T-cell (primary cell): ENCODE measurements around the gene LYZL2. TPM values are rescaled to one million over a fixed set of nuclear protein-coding genes. Genes with fewer than 3 reads are reported as not detected.
"Not testable (repeated sequence)": the region's sequence is repeated elsewhere in the genome, so short reads cannot be mapped to it uniquely, and the experiment has no call there.

Experiments
- ATAC-seq, 4 experiments: fragments of 200-7000 bp in 3 of 4; fragments of 150-1000 bp in 1 of 4; cut with Tn5 transposase; replicated peaks in 1 of 4; 1 replicate in 3 of 4; 2 replicates in 1 of 4; pipeline ENCODE4 v1.10.0; 2021; ENCODE audit warnings: moderate library complexity in 3 of 4, mild to moderate bottlenecking in 2 of 4, moderate number of reproducible peaks in 1 of 4
- CTCF ChIA-PET, 2 donors: fragments of 300-600 bp; sonication (Branson Sonifier 250); formaldehyde crosslinking; loops; one replicate each; lab custom pipeline; 2022; ENCODE audit warnings: antibody characterized with exemption in 2 of 2; lab: Charles Lee
- POLR2A ChIA-PET, 2 donors: fragments of 300-600 bp; sonication (Branson Sonifier 250); formaldehyde crosslinking; loops; one replicate each; lab custom pipeline; 2022; ENCODE audit warnings: antibody characterized with exemption in 2 of 2; lab: Charles Lee
- DNase-seq, 35 experiments: peaks; one replicate each; pipeline versions ENCODE4 v3.0.0 to v3.0.0-alpha.2; 2013 to 2023
- H3K27ac ChIP-seq: one replicate; pipeline ENCODE4 v1.5.1; 2013; ENCODE audit warnings: low read length
- H3K27me3 ChIP-seq, 2 experiments: replicated peaks in 1 of 2; 1 replicate in 1 of 2; 2 replicates in 1 of 2; pipeline versions ENCODE4 v1.6.1 to v1.7.0; 2013; ENCODE audit warnings: low read length in 1 of 2, mixed read lengths in 1 of 2; ENCODE audit not compliant: control insufficient read depth in 2 of 2, insufficient read depth in 2 of 2; ENCODE audit errors: extremely low read depth in 1 of 2
- H3K36me3 ChIP-seq, 2 donors: 1 replicate in 1 of 2; 2 replicates in 1 of 2; pipeline versions ENCODE4 v1.6.1 to v1.7.0; 2013; ENCODE audit warnings: low read length in 1 of 2; ENCODE audit not compliant: control insufficient read depth in 2 of 2, insufficient read depth in 1 of 2; ENCODE audit errors: extremely low read depth in 1 of 2
- H3K4me1 ChIP-seq, 2 experiments: 1 replicate in 1 of 2; 2 replicates in 1 of 2; pipeline versions ENCODE4 v1.6.1 to v1.7.0; 2013; ENCODE audit warnings: low read length in 2 of 2, mixed read lengths in 1 of 2; ENCODE audit not compliant: insufficient read depth in 2 of 2, control insufficient read depth in 1 of 2; ENCODE audit errors: extremely low read depth in 1 of 2
- H3K4me3 ChIP-seq, 2 donors: 1 replicate in 1 of 2; 2 replicates in 1 of 2; pipeline versions ENCODE4 v1.5.1 to v1.7.0; 2013; ENCODE audit warnings: mild to moderate bottlenecking in 2 of 2, low read length in 1 of 2, moderate library complexity in 1 of 2; ENCODE audit not compliant: control insufficient read depth in 1 of 2; ENCODE audit errors: extremely low read depth in 1 of 2
- H3K9me3 ChIP-seq: 2 replicates; pipeline ENCODE4 v1.7.0; 2013
- H3K27ac Mint-ChIP-seq, 2 donors: one replicate each; pipeline ENCODE4 v1.8.0; 2020 to 2021; ENCODE audit warnings: mild to moderate bottlenecking in 2 of 2, mixed read lengths in 2 of 2
- H3K27me3 Mint-ChIP-seq, 2 donors: one replicate each; pipeline ENCODE4 v1.8.0; 2021 to 2022; ENCODE audit warnings: mixed read lengths in 2 of 2
- H3K36me3 Mint-ChIP-seq: one replicate; pipeline ENCODE4 v1.8.0; 2021; ENCODE audit warnings: mixed read lengths
- H3K4me1 Mint-ChIP-seq, 3 donors: one replicate each; pipeline ENCODE4 v1.8.0; 2020 to 2022; ENCODE audit warnings: mixed read lengths in 3 of 3, mild to moderate bottlenecking in 1 of 3
- H3K4me3 Mint-ChIP-seq, 3 donors: one replicate each; pipeline ENCODE4 v1.8.0; 2020 to 2022; ENCODE audit warnings: mild to moderate bottlenecking in 3 of 3, mixed read lengths in 3 of 3, moderate library complexity in 3 of 3
- H3K9me3 Mint-ChIP-seq, 3 donors: one replicate each; pipeline ENCODE4 v1.8.0; 2020 to 2022; ENCODE audit warnings: mixed read lengths in 3 of 3
- WGBS: methylation state at CpG from one replicate; pipeline ENCODE4 v1.1.5; 2013; ENCODE audit warnings: missing lambda C conversion rate; ENCODE audit not compliant: insufficient coverage; 5-methylcytosine and 5-hydroxymethylcytosine counted together
- total RNA-seq, 35 experiments: library from RNA in 6 of 35; stranded (reverse) in 6 of 35; fragments of 120-200 nt in 1 of 35; gene quantifications; one replicate each; pipeline versions ENCODE4 v1.2.1 to v1.2.4 and lab custom pipeline; 2013 to 2026

Gene LYZL2
- total RNA-seq, 5 donors from 2014 or later (not counting 1 experiment from before 2014, with no cell fraction given) = not detected

- Mint-ChIP-seq H3K9me3 (no peaks in the 10 kb centered on the region), H3K36me3 (no peaks in the 10 kb centered on the region), H3K27me3 (peaks cover 35 to 56% of the 10 kb centered on the region in 2 donors), H3K27ac (no peak overlapping the region), H3K4me1 (no peaks in the 10 kb centered on the region), H3K4me3 (no peak overlapping the region)
- ATAC-seq (no peak), DNase-seq (no peak)
- no CpG with 5 or more reads among the region's 5 CpGs for WGBS
- no peaks in the 10 kb centered on the region for H3K4me1 ChIP-seq
- H3K27ac ChIP-seq = no peak overlapping the region
- ChIA-PET POLR2A (no interaction called here), CTCF (interaction anchor here in 1 of 2 donors (0.7 to 0.9 kb wide), 2 partner anchors 15 to 65 kb away, joined by 3 read pairs; no protein-coding TSS in a partner anchor)
- no peaks in the 10 kb centered on the region for H3K9me3 ChIP-seq
- no peaks in the 10 kb centered on the region for H3K36me3 ChIP-seq
- no peak overlapping the region for H3K4me3 ChIP-seq
- peaks cover 2 to 7% of the 10 kb centered on the region in 2 experiments for H3K27me3 ChIP-seq
Measured at GRCh38 chr10:30656233-30656632, 26.7 kb upstream of the LYZL2 start.

- peaks cover 39 to 60% of the 10 kb centered on the region in 2 donors for H3K27me3 Mint-ChIP-seq
- DNase-seq, H3K9me3 ChIP-seq, H3K4me3 Mint-ChIP-seq, H3K9me3 Mint-ChIP-seq, H3K27me3 ChIP-seq, H3K4me1 Mint-ChIP-seq, H3K36me3 Mint-ChIP-seq, CTCF ChIA-PET, ATAC-seq, H3K36me3 ChIP-seq, H3K27ac ChIP-seq, H3K4me3 ChIP-seq, H3K4me1 ChIP-seq, H3K27ac Mint-ChIP-seq: not testable (repeated sequence)
- POLR2A ChIA-PET = interaction anchor here in 1 of 2 donors (0.7 kb wide), 1 partner anchor 10 kb away, joined by 3 read pairs; no protein-coding TSS in a partner anchor
- WGBS = no CpG with 5 or more reads among the region's 8 CpGs
Measured at GRCh38 chr10:30655001-30655400, 25.4 kb upstream of the LYZL2 start.

DNA sequence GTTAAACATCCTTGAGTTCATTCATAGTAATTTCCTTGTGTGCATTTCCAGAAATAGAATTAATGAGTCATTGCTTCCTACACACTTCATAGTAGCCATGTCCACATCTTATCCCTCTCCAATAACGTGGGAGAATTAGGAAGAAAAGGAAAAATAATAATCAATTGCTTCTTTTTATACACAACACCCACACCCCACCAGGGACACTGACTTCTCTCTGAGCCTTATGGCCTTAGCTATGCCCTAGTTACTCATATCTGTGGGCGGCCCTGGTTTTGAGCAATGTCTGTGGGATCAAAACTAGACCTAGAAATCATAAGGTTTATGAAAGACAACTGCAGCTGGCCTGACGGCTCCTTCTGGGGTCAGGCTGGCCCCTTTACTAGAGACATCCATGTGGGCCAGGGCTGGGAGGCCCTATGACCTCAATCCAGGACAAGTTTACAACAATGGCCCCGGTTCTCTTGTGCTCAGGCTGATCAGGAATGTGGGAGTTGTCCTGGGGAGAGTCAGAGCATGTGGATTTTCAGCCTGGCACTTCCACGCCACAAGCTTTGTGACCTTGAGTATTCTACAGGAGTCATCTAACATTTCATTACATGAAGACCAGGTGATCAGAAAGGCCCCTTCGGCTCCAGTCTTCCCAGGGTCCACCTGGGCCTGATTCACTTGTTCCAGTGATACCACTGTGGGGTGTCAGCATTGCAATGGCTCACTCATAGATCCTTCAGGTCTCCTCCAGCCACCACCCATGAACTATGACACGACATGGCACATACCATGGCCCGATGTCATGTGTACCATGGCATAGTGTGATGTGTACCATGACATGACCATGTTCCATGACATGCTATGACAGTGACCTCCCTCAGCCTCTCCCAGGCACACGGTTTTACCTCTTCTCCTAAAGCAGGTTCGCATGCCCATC lies 22.2 kb upstream of the LYZL2 start:
- not testable (repeated sequence) for H3K27ac ChIP-seq, H3K9me3 ChIP-seq, DNase-seq, H3K4me1 Mint-ChIP-seq, H3K4me3 ChIP-seq, H3K36me3 Mint-ChIP-seq, H3K27me3 ChIP-seq, H3K4me3 Mint-ChIP-seq, H3K36me3 ChIP-seq, H3K27ac Mint-ChIP-seq, ATAC-seq, H3K9me3 Mint-ChIP-seq, H3K4me1 ChIP-seq
- CTCF ChIA-PET = interaction anchor here in 1 of 2 donors (0.7 to 0.9 kb wide), 2 partner anchors 12 to 199 kb away, joined by 3 read pairs; no protein-coding TSS in a partner anchor
- WGBS = 68% methylated on average over 3 of the region's 10 CpGs
- POLR2A ChIA-PET = interaction anchor here in 1 of 2 donors (0.7 kb wide), 1 partner anchor 1389 kb away, joined by 3 read pairs; no protein-coding TSS in a partner anchor
- peaks cover 37 to 51% of the 10 kb centered on the region in 2 donors for H3K27me3 Mint-ChIP-seq

- DNase-seq (no peak), ATAC-seq (no peak)
- peaks cover 42 to 47% of the 10 kb centered on the region in 2 donors for H3K27me3 Mint-ChIP-seq
- POLR2A ChIA-PET = no interaction called here
- Histone ChIP-seq H3K4me1 (no peaks in the 10 kb centered on the region), H3K27ac (no peak overlapping the region), H3K36me3 (no peaks in the 10 kb centered on the region), H3K9me3 (no peaks in the 10 kb centered on the region), H3K4me3 (no peak overlapping the region), H3K27me3 (peaks cover 3 to 19% of the 10 kb centered on the region in 2 experiments)
- no CpG with 5 or more reads among the region's 8 CpGs for WGBS
- H3K4me3 Mint-ChIP-seq = no peak overlapping the region
- H3K36me3 Mint-ChIP-seq = no peaks in the 10 kb centered on the region
- H3K27ac Mint-ChIP-seq = no peak overlapping the region
- CTCF ChIA-PET = interaction anchor here in 1 of 2 donors (1.1 kb wide), 1 partner anchor 8 kb away, joined by 3 read pairs; no protein-coding TSS in a partner anchor
- H3K4me1 Mint-ChIP-seq = peaks cover 0 to 6% (median 0%) of the 10 kb centered on the region in 3 donors
- no peaks in the 10 kb centered on the region for H3K9me3 Mint-ChIP-seq
Measured at GRCh38 chr10:30647089-30647488, 17.5 kb upstream of the LYZL2 start.

DNA sequence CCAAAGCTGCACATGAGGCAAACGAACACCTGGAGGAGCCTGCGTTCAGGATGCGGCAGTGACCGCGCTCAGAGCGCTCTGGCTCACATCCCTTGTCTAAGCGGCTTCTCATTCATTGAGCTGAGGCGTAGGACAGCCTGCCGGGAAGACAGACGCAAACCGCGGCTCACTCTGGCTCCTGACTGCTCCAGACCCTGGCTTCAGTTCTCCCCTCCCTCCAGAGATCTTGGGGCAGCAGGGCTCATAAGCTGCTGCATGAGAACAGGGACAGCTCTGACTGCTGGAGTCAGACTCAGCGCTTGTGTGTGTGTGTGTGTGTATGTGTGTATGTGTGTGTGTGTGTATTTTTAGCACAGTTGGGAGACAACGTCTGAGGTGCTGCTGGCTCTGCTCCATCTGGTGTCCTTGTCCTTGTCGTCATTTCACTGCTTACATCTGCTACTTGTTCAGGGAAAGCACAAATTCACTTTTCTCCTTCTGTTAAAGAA lies 15.8 kb upstream of the LYZL2 start:
- Histone ChIP-seq H3K27me3 (peaks cover 3 to 24% of the 10 kb centered on the region in 2 experiments), H3K36me3 (no peaks in the 10 kb centered on the region), H3K9me3 (no peaks in the 10 kb centered on the region), H3K4me1 (no peaks in the 10 kb centered on the region), H3K4me3 (no peak overlapping the region), H3K27ac (no peak overlapping the region)
- Mint-ChIP-seq H3K27ac (no peak overlapping the region), H3K36me3 (no peaks in the 10 kb centered on the region), H3K27me3 (peaks cover 42 to 49% of the 10 kb centered on the region in 2 donors), H3K4me1 (peaks cover 0 to 6% (median 0%) of the 10 kb centered on the region in 3 donors), H3K9me3 (no peaks in the 10 kb centered on the region), H3K4me3 (no peak overlapping the region)
- WGBS = 22% methylated on average over 13 of the region's 15 CpGs
- CTCF ChIA-PET = no interaction called here
- peak in 3 of 4 experiments; percentile 19 to 33 (median 32) for ATAC-seq
- DNase-seq = no peak
- POLR2A ChIA-PET = no interaction called here

DNA sequence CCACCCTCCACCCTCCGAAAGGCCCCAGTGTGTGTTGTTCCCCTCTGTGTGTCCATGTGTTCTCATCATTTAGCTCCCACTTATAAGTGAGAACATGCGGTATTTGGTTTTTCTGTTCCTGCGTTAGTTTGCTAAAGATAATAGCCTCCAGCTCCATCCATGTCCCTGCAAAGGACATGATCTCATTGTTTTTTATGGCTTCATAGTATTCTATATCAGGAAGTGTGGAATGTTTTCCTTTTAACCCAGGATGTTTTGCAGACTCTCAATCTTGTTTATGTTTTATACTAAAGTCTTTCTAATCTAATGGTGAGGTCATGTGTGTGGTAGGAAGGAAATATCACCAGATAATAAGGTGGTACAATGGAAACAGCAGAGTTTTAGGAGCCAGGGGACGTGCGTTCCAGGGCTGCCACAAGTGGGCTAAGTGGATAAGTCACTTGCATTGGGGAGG lies 14.9 kb upstream of the LYZL2 start:
- POLR2A ChIA-PET, CTCF ChIA-PET, H3K4me1 Mint-ChIP-seq, H3K36me3 Mint-ChIP-seq, H3K9me3 Mint-ChIP-seq, H3K4me1 ChIP-seq, H3K36me3 ChIP-seq, DNase-seq, H3K9me3 ChIP-seq, ATAC-seq, H3K27ac Mint-ChIP-seq, H3K4me3 Mint-ChIP-seq, H3K4me3 ChIP-seq, H3K27ac ChIP-seq: not testable (repeated sequence)
- H3K27me3 ChIP-seq = peaks cover 3 to 24% of the 10 kb centered on the region in 2 experiments
- peaks cover 47 to 53% of the 10 kb centered on the region in 2 donors for H3K27me3 Mint-ChIP-seq
- WGBS = 86% methylated on average over 2 of the region's 5 CpGs
